GM15510 (cell line): ENCODE results near the gene GRB10.

Experiments
- POLR2A ChIP-seq: IDR thresholded peaks from 3 replicates; pipeline ENCODE4 v1.6.1; 2011; ENCODE audit warnings: borderline replicate concordance; ENCODE audit not compliant: insufficient read length; ENCODE audit errors: extremely low read depth

Gene GRB10

GRCh38 chr7:50687096-50687495, 95.6 kb downstream of the GRB10 start:
- TF ChIP-seq POLR2A, result no peak

GRCh38 chr7:50685135-50686065, 97.3 kb downstream of the GRB10 start:
- no peak for TF ChIP-seq POLR2A

- TF ChIP-seq POLR2A, result no peak
Measured at GRCh38 chr7:50684713-50685075, 98.0 kb downstream of the GRB10 start.

- no peak for TF ChIP-seq POLR2A
Measured at GRCh38 chr7:50684011-50684712, 98.5 kb downstream of the GRB10 start.

GRCh38 chr7:50682573-50682972, 100.1 kb downstream of the GRB10 start:
- TF ChIP-seq POLR2A, result no peak

- TF ChIP-seq POLR2A, result no peak
Measured at GRCh38 chr7:50682079-50682478, 100.6 kb downstream of the GRB10 start.

GRCh38 chr7:50681432-50682045, 101.2 kb downstream of the GRB10 start:
- TF ChIP-seq POLR2A, result no peak

- TF ChIP-seq POLR2A, result no peak
Measured at GRCh38 chr7:50679218-50680007, 103.3 kb downstream of the GRB10 start.

- no peak for TF ChIP-seq POLR2A
Measured at GRCh38 chr7:50678586-50678985, 104.1 kb downstream of the GRB10 start.

- TF ChIP-seq POLR2A, result no peak
Measured at GRCh38 chr7:50677638-50677996, 105.1 kb downstream of the GRB10 start.

- no peak for TF ChIP-seq POLR2A
Measured at GRCh38 chr7:50676740-50677637, 105.7 kb downstream of the GRB10 start.

GRCh38 chr7:50676079-50676478, 106.6 kb downstream of the GRB10 start:
- no peak for TF ChIP-seq POLR2A

- TF ChIP-seq POLR2A, result no peak
Measured at GRCh38 chr7:50674896-50675835, 107.5 kb downstream of the GRB10 start.
